Measurements from ENCODE around the gene HSPBAP1. TPM values are rescaled to one million over a fixed set of nuclear protein-coding genes. Genes with fewer than 3 reads are reported as not detected.

The HSPBAP1 gene, protein sequence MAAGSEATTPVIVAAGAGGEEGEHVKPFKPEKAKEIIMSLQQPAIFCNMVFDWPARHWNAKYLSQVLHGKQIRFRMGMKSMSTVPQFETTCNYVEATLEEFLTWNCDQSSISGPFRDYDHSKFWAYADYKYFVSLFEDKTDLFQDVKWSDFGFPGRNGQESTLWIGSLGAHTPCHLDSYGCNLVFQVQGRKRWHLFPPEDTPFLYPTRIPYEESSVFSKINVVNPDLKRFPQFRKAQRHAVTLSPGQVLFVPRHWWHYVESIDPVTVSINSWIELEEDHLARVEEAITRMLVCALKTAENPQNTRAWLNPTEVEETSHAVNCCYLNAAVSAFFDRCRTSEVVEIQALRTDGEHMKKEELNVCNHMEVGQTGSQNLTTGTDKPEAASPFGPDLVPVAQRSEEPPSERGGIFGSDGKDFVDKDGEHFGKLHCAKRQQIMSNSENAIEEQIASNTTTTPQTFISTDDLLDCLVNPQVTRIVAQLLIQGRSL
- total RNA-seq = 10 to 100 TPM in 3 of 4 donors, 1 to 10 TPM in 1; 4.8 to 18.2 (median 16.2) TPM
- polyA plus RNA-seq = 10 to 100 TPM in 2 of 3 donors, 1 to 10 TPM in 1; 6.1 to 24.7 (median 18.9) TPM
- long read RNA-seq, donor 1, transcript HSPBAP1-201 (8 exons, 1,953 nt) = major isoform, 7 of 10 reads
- long read RNA-seq, donor 1, partial matches to known transcripts = 1 of 10 reads
- long read RNA-seq, donor 1, other reads (novel, unspliced or antisense) = 2 of 10 reads
- long read RNA-seq, donor 2, transcript HSPBAP1-201 (8 exons, 1,953 nt) = major isoform, 14 of 32 reads
- long read RNA-seq, donor 2, partial matches to known transcripts = 2 of 32 reads
- long read RNA-seq, donor 2, other reads (novel, unspliced or antisense) = 15 of 32 reads

- WGBS, 3 donors = 0% methylated on average over 46 of the region's 46 CpGs
- Histone ChIP-seq H3K27ac (peak within 1 kb of the TSS; percentile 99), H3K9me3 (no peaks in the 10 kb centered on the region), H3K36me3 (ENCODE audit: insufficient read depth in 1 of 2, low read depth in 1 of 2) (no peaks in the 10 kb centered on the region), H3K4me1 (peaks cover 25% of the 10 kb centered on the region), H3K27me3 (ENCODE audit: insufficient read depth in 3 of 3, low read length in 2 of 3) (no peaks in the 10 kb centered on the region), H3K4me3 (peak within 1 kb of the TSS; percentile 93)
- TF ChIP-seq CTCF (IDR thresholded peaks at IDR 0.05) = no peak
- DNase-seq = peak; percentile 95 to 97
- ATAC-seq = peak; percentile 77 to 85 (median 82)
- intact Hi-C loops (cut with DNase I) = loop anchor here in 1 of 2 donors (5.0 kb wide), 1 partner anchor 36 kb away; no protein-coding TSS in a partner anchor
These were observed at the start of gene HSPBAP1 for GRCh38 chr3:122793568-122794416. Gene HSPBAP1, minus strand, starts transcription at chr3:122793831. Its CDS starts 151 bp downstream, at chr3:122793680.

GRCh38 chr3:122835590-122835989 is 42.0 kb upstream of the HSPBAP1 start:
- no peak for ATAC-seq
- TF ChIP-seq CTCF (IDR thresholded peaks at IDR 0.05) = no peak
- no peaks in the 10 kb centered on the region for H3K27me3 ChIP-seq (ENCODE audit: insufficient read depth in 3 of 3, low read length in 2 of 3)
- peaks cover 0 to 42% of the 10 kb centered on the region in 2 donors for H3K36me3 ChIP-seq (ENCODE audit: insufficient read depth in 1 of 2, low read depth in 1 of 2)
- intact Hi-C loops (cut with DNase I) = no loop called here
- WGBS, 3 donors = 90 to 92% (median 91%) methylated on average over 2 of the region's 2 CpGs
- H3K9me3 ChIP-seq = no peaks in the 10 kb centered on the region
- DNase-seq = no peak
- H3K4me1 ChIP-seq = no peaks in the 10 kb centered on the region
- H3K27ac ChIP-seq = no peak overlapping the region
- no peak overlapping the region for H3K4me3 ChIP-seq

DNA sequence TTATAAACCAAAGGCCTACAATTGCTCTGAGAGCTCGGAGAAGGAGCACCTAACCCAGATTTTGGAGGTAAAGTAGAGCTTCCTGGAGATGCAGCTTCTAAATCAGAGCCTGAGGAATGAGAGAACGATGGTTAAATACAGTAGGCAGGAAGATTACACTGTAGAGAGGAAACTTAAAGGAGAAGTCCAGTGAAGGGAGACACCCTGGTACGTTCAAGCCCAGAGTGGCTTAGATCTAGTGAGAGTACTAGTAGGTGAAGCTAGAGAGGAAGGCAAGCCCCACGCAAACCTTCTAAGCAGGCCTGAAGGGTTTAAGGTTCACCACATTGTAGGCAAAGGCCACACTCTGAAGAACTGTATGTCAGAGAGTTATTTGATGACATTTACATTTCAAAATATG is 34.6 kb upstream of the HSPBAP1 start:
- H3K27me3 ChIP-seq (ENCODE audit: insufficient read depth in 3 of 3, low read length in 2 of 3) = no peaks in the 10 kb centered on the region
- H3K9me3 ChIP-seq = no peaks in the 10 kb centered on the region
- ATAC-seq (no peak), DNase-seq (no peak)
- H3K36me3 ChIP-seq (ENCODE audit: insufficient read depth in 1 of 2, low read depth in 1 of 2) = peaks cover 0 to 52% of the 10 kb centered on the region in 2 donors
- 95 to 99% (median 96%) methylated on average over 4 of the region's 4 CpGs for WGBS, 3 donors
- H3K4me1 ChIP-seq = peaks cover 8% of the 10 kb centered on the region
- intact Hi-C loops (cut with DNase I) = no loop called here
- H3K4me3 ChIP-seq = no peak overlapping the region
- no peak overlapping the region for H3K27ac ChIP-seq
- TF ChIP-seq CTCF (IDR thresholded peaks at IDR 0.05) = no peak

DNA sequence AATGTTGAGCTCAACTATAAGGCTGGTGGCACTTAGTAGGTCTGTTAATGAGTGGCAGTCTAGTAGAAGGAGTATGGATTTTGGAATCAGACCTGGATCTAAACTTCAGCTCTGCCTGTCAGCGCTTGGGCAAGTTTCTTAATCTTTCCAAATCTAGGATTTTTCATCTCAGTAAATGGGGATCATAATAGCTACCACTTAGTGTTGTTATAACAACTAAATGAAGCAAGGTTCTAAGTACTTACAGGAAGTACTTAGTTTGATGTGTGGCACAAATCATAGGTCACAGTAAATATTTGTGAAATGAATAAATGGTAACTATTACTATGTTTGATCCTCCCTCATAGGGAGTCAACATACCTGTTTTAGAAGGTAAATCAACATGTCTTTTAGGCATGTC is 32.6 kb upstream of the HSPBAP1 start:
- Histone ChIP-seq H3K4me3 (no peak overlapping the region), H3K27me3 (ENCODE audit: insufficient read depth in 3 of 3, low read length in 2 of 3) (no peaks in the 10 kb centered on the region), H3K36me3 (ENCODE audit: insufficient read depth in 1 of 2, low read depth in 1 of 2) (peaks cover under 1 to 46% of the 10 kb centered on the region in 2 donors), H3K27ac (peak overlapping the region; percentile 79), H3K9me3 (no peaks in the 10 kb centered on the region), H3K4me1 (peaks cover 8% of the 10 kb centered on the region)
- WGBS, 3 donors = 91 to 98% (median 91%) methylated on average over 1 of the region's 1 CpG
- DNase-seq (no peak), ATAC-seq (no peak)
- no peak for TF ChIP-seq CTCF (IDR thresholded peaks at IDR 0.05)
- intact Hi-C loops (cut with DNase I) = no loop called here

Data from psoas muscle (tissue), 8 donors.